Dendritic cell treated with granulocyte-macrophage colony-stimulating factor and Interleukin-4, amounts not matched to agents 40 ng/mL and 50 ng/mL, for 4 days (primary cell): ENCODE data around the gene KCNMA1.
"Not testable (repeated sequence)": the region's sequence is repeated elsewhere in the genome, so short reads cannot be mapped to it uniquely, and the experiment has no call there.

Source experiments
- H3K27ac Mint-ChIP-seq: one replicate; pipeline ENCODE4 v1.8.0; 2022; ENCODE audit warnings: mild to moderate bottlenecking, mixed read lengths
- H3K27me3 Mint-ChIP-seq: one replicate; pipeline ENCODE4 v1.8.0; 2022; ENCODE audit warnings: mild to moderate bottlenecking, mixed read lengths
- H3K36me3 Mint-ChIP-seq: one replicate; pipeline ENCODE4 v1.8.0; 2022; ENCODE audit warnings: low read depth, mixed read lengths
- H3K4me1 Mint-ChIP-seq: one replicate; pipeline ENCODE4 v1.8.0; 2022; ENCODE audit warnings: low read depth, mixed read lengths
- H3K4me3 Mint-ChIP-seq: one replicate; pipeline ENCODE4 v1.8.0; 2022; ENCODE audit warnings: mild to moderate bottlenecking, moderate library complexity, mixed read lengths
- H3K9me3 Mint-ChIP-seq: one replicate; pipeline ENCODE4 v1.8.0; 2022; ENCODE audit warnings: mixed read lengths
- intact Hi-C: fragments of 100-400 bp; cut with micrococcal nuclease; formaldehyde crosslinking; loops from one replicate; pipeline ENCODE4 v1.15.0; 2022

KCNMA1 gene

DNA sequence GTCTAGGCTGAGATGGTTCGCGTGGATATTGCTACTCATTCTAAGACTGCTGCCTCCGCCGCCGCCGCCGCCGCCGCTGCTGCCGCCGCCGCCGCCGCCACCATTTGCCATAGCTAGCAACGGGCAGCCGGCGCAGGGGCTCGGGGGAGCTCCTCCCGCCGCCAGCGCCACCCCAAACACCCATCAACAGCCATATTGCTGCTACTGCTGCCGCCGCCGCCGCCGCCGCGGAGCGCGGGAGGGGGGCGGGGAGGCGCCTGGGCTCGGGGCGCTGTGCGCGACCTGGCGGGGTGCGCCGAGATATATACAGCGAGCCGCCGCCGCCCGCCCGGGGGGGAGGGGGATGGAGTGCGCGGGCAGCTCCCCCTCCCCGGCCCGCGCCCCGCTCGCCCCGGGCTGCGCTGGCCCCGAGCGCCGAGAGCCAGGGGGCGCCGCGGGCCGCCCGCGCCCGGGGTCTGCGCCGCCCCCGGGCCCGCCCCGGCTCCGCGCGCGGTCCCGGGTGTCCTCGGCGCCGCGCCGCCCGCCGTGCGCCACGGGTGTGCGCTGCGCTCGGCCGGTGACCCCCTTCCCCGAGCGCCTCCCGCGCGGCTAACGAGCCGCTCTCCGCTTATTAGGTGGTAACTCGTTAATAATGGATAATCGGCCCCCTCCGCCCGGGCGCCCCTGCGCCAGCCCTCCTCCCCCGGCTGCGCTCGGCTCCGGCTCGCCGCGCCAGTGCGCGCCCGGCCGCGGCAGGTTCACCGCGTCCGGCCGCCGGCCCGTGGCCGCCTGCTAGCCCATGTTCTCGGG lies at the start of gene KCNMA1:
Gene KCNMA1 (minus strand): TSS at position 277 of the 789 bp plus-strand sequence.
- H3K4me1 Mint-ChIP-seq, result peaks cover 16% of the 10 kb centered on the region
- H3K27me3 Mint-ChIP-seq, result peaks cover 82% of the 10 kb centered on the region
- peak within 1 kb of the TSS; percentile 76 for H3K4me3 Mint-ChIP-seq
- no peaks in the 10 kb centered on the region for H3K9me3 Mint-ChIP-seq
- no peaks in the 10 kb centered on the region for H3K36me3 Mint-ChIP-seq
- peak within 1 kb of the TSS; percentile 35 for H3K27ac Mint-ChIP-seq
- intact Hi-C loops, result loop anchor here (10.0 kb wide), 1 partner anchor 123 kb away; no protein-coding TSS in a partner anchor

DNA sequence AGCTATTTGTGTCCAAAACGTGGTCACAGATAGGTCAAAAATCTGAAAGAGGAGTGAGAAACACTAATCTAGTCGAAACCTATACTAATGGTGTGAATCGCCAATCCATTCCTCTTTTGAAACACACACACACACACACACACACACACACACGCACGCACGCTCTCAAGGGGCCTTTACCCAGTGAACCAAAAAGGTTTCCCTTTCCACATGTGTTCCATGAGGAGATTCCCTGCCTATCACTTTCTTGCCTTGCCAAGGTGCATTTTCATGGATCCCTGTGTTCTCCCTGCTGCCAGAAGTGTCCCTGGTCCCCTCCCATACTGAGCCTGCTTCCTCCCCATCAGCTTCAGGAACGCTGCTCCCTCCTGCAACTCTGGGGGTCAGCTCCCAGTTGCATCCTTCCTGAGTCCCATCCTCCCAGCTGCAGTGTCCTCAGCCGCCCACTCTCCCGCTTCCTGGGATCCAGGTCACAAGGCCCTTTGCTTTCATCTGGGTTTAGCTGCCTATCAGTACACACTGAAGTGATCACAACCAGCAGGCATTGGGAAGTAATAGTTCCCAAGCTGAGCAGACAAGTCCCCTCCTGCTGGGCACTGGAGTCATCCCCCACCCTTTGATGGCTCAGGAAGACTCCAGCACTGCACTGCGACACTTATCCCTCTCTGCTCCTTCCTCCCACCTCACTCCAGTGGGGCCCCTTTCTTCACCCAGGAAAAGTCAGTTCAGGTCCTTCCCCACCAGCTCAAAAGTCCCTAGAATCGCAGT lies 49.2 kb upstream of the KCNMA1 start:
- Mint-ChIP-seq H3K27ac (no peak overlapping the region), H3K4me1 (no peaks in the 10 kb centered on the region), H3K27me3 (peaks cover 37% of the 10 kb centered on the region), H3K9me3 (no peaks in the 10 kb centered on the region), H3K36me3 (no peaks in the 10 kb centered on the region), H3K4me3 (no peak overlapping the region)
- intact Hi-C loops, result no loop called here

DNA sequence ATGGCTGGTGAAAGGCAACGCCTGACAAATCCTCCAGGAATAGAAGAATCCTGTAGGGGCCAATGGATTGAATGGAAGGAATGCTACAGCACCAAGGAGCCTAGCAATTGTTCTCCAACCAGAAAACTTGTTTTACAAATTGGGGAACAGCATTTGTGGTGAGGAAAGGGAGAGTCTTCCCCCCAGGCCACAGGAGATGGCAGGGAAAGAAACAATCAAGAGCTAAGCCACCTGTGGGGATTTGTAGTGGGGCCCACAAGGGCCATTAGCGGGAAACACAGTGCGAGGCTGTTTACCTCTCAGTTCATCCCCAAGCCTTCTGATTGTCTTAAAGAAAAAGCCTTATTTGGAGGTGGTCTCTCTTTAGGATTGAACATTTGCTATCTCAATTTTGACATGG lies 48.5 kb upstream of the KCNMA1 start:
- no peaks in the 10 kb centered on the region for H3K36me3 Mint-ChIP-seq
- H3K27ac Mint-ChIP-seq, result no peak overlapping the region
- intact Hi-C loops, result no loop called here
- no peak overlapping the region for H3K4me3 Mint-ChIP-seq
- peaks cover 33% of the 10 kb centered on the region for H3K27me3 Mint-ChIP-seq
- H3K4me1 Mint-ChIP-seq, result no peaks in the 10 kb centered on the region
- H3K9me3 Mint-ChIP-seq, result no peaks in the 10 kb centered on the region

DNA sequence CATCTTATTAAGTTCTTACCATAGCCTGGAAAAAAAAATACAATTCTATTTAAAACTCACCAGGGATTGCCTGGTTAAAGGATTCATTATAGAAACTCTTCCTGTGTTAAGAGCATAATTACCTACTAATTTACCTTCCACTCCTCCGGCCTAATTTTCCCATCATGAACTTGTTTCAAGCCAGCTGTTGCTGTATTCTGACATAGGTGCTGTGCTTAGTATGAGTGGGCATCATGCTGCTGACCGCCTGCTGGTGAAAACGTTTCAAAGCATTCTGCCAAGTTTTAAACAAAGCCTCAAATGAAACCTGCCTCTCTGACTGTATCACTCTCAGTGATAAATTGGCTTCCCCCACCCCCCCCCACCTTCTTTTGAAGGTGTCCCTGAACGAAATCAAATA lies 47.8 kb upstream of the KCNMA1 start:
- intact Hi-C loops, result no loop called here
- Mint-ChIP-seq H3K27ac (no peak overlapping the region), H3K4me1 (no peaks in the 10 kb centered on the region), H3K4me3 (no peak overlapping the region), H3K9me3 (no peaks in the 10 kb centered on the region), H3K27me3 (peaks cover 34% of the 10 kb centered on the region), H3K36me3 (no peaks in the 10 kb centered on the region)

DNA sequence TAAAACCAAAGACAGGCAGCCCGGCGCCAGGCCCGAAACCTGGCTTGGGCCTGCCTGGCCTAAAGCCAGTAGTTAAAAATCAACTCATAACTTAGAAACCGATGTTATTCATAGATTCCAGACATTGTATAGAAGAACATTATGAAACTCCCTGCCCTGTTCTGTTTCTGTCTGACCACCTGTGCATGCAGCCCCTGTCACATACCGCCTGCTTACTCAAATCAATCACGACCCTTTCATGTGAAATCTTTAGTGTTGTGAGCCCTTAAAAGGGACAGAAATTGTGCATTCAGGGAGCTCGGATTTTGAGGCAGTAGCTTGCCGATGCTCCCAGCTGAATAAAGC lies 45.5 kb upstream of the KCNMA1 start:
- H3K9me3 Mint-ChIP-seq, H3K27ac Mint-ChIP-seq, H3K4me3 Mint-ChIP-seq, H3K4me1 Mint-ChIP-seq, intact Hi-C loops, H3K36me3 Mint-ChIP-seq: not testable (repeated sequence)
- H3K27me3 Mint-ChIP-seq, result peaks cover 22% of the 10 kb centered on the region

DNA sequence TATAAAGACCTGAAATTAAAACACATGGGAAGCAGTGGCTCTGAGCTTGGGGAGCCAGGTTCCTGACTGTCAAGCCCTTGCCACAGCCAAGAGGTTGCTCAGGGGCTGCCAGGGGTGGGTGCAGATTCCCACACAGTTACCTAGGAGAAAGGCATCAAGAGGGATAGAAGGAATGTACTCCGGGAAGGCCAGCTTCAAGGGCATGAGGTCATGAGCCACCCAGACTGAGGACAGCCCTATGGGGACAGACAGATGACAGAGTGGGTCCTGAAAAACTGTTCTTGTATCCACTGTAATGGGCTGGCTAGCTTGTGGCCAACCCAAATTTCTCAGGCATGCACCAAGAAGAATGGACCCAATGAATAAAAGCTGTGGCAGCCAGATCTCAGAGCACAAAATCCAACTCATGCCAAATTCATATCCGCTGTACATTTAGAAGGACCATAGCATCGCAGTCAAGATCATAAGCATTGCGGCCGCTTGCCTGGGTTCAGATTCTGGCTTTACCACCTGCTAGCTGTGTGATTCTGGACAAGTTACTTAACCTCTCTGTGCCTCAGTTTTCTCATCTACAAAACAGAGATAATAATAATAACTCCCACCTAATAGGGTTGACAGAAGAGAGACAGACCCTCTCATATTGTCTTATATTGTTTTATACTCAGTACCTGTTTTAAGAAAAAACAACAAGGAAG lies 44.9 kb upstream of the KCNMA1 start:
- Mint-ChIP-seq H3K27me3 (peaks cover 23% of the 10 kb centered on the region), H3K9me3 (no peaks in the 10 kb centered on the region), H3K27ac (no peak overlapping the region), H3K4me3 (no peak overlapping the region), H3K36me3 (no peaks in the 10 kb centered on the region), H3K4me1 (no peaks in the 10 kb centered on the region)
- intact Hi-C loops, result no loop called here

- Mint-ChIP-seq H3K9me3 (no peaks in the 10 kb centered on the region), H3K27me3 (peaks cover 16% of the 10 kb centered on the region), H3K4me1 (no peaks in the 10 kb centered on the region), H3K4me3 (no peak overlapping the region), H3K27ac (no peak overlapping the region), H3K36me3 (no peaks in the 10 kb centered on the region)
- intact Hi-C loops, result no loop called here
Measured at GRCh38 chr10:77681839-77682238, 44.2 kb upstream of the KCNMA1 start.

DNA sequence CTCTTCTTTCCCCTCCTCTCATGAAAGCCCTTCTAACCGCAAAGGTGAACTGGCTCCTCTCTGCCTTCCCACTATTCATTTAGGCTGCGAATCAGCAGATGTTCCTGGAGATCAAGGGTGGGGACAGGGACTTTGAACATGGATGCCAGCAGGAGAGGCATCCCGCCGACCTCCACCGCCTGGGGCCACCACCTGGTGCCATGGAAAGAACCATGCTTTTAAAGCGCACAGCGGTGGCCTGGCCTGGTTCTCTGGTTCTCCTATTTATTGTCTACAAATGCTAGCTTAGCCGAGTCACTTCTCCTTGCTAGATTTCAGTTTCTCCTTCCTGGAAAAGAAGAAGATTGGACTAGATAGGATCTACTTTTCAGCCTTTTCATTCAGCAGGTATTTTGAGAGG lies 43.2 kb upstream of the KCNMA1 start:
- Mint-ChIP-seq H3K4me1 (no peaks in the 10 kb centered on the region), H3K9me3 (no peaks in the 10 kb centered on the region), H3K4me3 (no peak overlapping the region), H3K36me3 (no peaks in the 10 kb centered on the region), H3K27ac (no peak overlapping the region), H3K27me3 (peaks cover 14% of the 10 kb centered on the region)
- intact Hi-C loops, result no loop called here

- H3K27me3 Mint-ChIP-seq, result peaks cover 12% of the 10 kb centered on the region
- intact Hi-C loops, result no loop called here
- H3K4me3 Mint-ChIP-seq, result no peak overlapping the region
- no peaks in the 10 kb centered on the region for H3K9me3 Mint-ChIP-seq
- H3K36me3 Mint-ChIP-seq, result no peaks in the 10 kb centered on the region
- H3K4me1 Mint-ChIP-seq, result no peaks in the 10 kb centered on the region
- no peak overlapping the region for H3K27ac Mint-ChIP-seq
Measured at GRCh38 chr10:77680065-77680464, 42.5 kb upstream of the KCNMA1 start.

DNA sequence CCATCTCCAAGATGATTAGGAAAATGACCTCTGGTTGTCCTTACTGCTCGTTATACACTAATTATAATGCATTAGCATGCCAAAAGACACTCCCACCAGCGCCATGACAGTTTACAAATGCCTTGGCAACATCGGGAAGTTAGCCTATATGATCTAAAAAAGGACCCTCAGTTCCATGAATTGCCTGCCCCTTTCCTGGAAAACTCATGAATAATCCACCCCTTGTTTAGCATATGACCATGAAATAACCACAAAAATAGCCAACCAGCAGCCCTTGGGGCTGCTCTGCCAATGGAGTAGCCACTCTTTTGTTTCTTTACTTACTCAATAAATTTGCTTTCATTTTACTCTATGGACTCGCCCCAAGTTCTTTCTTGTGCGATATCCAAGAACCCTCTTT lies 41.6 kb upstream of the KCNMA1 start:
- Mint-ChIP-seq H3K27me3 (peaks cover 10% of the 10 kb centered on the region), H3K4me1 (no peaks in the 10 kb centered on the region), H3K27ac (no peak overlapping the region), H3K9me3 (no peaks in the 10 kb centered on the region), H3K36me3 (no peaks in the 10 kb centered on the region), H3K4me3 (no peak overlapping the region)
- intact Hi-C loops, result no loop called here

DNA sequence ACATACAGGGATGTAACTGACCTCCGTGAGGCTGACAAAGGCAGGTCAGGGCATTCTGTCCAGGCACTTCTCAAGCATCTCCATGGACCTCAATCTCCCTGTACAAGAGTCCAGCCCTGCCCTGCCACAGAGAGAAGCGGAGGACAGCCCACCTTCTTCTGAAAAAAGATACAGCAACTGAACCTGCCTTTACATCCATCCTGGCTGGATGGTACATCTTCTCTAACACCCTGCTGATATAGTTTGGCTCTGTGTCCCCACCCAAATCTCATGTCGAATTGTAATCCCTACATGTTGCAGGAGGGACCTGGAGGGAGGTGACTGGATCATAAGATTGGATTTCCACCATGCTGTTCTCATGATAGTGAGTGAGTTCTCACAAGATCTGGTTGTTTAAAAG lies 40.5 kb upstream of the KCNMA1 start:
- Mint-ChIP-seq H3K4me1 (no peaks in the 10 kb centered on the region), H3K4me3 (no peak overlapping the region), H3K27ac (no peak overlapping the region), H3K9me3 (no peaks in the 10 kb centered on the region), H3K36me3 (no peaks in the 10 kb centered on the region), H3K27me3 (peaks cover 11% of the 10 kb centered on the region)
- intact Hi-C loops, result no loop called here

- Mint-ChIP-seq H3K27ac (no peak overlapping the region), H3K27me3 (peaks cover 16% of the 10 kb centered on the region), H3K4me3 (no peak overlapping the region), H3K9me3 (no peaks in the 10 kb centered on the region), H3K36me3 (no peaks in the 10 kb centered on the region), H3K4me1 (no peaks in the 10 kb centered on the region)
- intact Hi-C loops, result no loop called here
Measured at GRCh38 chr10:77675347-77675746, 37.7 kb upstream of the KCNMA1 start.

DNA sequence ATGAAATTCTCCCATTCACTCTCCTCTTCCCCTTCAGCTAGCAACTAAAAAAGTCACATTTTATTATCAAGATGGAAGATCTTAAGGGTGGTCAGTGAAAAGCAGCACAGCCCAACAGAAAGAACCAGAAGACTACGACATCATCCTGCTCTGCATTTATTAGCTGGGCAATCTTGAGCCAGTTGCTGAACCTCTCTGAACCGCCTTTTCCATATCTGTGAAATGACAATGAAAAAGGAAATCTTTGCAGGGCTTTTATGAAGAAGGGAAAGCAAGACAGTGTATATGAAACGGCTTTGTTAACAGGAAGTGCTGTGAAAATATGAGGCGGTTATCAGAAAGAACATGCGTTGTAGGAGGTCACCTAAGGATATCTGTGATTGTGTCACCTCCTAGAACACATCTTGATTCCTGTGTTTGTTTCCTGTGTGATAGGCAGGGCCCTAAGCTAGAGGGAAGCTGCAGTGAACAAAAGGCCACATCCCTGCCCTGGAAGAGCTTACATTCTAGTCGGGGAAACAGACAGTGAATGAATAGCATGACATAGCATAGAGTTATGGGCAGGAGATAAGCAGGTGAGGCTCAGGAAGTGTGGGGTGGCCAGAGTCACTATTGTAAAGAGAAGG lies 36.0 kb upstream of the KCNMA1 start:
- H3K27me3 Mint-ChIP-seq, result peaks cover 19% of the 10 kb centered on the region
- no peaks in the 10 kb centered on the region for H3K36me3 Mint-ChIP-seq
- no peak overlapping the region for H3K4me3 Mint-ChIP-seq
- H3K27ac Mint-ChIP-seq, result no peak overlapping the region
- H3K4me1 Mint-ChIP-seq, result no peaks in the 10 kb centered on the region
- intact Hi-C loops, result no loop called here
- H3K9me3 Mint-ChIP-seq, result no peaks in the 10 kb centered on the region

DNA sequence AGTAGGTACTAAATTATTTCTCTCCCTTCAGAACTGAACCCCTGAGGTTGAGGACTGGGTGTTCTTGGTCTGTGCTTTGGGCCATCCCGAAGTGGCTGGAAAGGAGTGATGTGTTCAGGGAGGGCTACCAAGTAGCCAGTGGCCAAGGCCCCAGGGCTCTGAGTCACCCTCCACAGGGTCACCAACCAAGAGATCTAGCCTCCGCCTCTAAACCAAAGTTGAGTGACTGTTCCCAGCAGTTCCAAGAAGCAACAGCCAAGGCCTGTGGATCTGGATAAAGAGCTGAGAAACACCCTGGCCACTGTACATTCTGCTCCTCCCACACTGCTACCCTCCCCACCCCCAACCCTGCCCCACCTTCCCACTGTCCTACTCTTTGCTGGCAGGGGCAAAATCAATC lies 35.5 kb upstream of the KCNMA1 start:
- Mint-ChIP-seq H3K27me3 (peaks cover 19% of the 10 kb centered on the region), H3K36me3 (no peaks in the 10 kb centered on the region), H3K4me1 (no peaks in the 10 kb centered on the region), H3K4me3 (no peak overlapping the region), H3K9me3 (no peaks in the 10 kb centered on the region), H3K27ac (no peak overlapping the region)
- intact Hi-C loops, result no loop called here
